Stimulated activated CD4-positive, alpha-beta T cell treated with anti-CD3 and anti-CD28 coated beads, Interleukin-15, amount 100 ng/mL, for 48 hours (primary cell): ENCODE data around the gene PTPRT.

Source experiments
- DNase-seq, 2 donors: peaks; one replicate each; pipeline ENCODE4 v3.0.0-alpha.2; 2020; ENCODE audit warnings: low read depth in 2 of 2

Gene PTPRT

GRCh38 chr20:43189554-43190331, at the start of gene PTPRT:
PTPRT (minus strand) TSS chr20:43189906; CDS start chr20:43189733, 173 bp downstream.
- DNase-seq = no peak

GRCh38 chr20:43238833-43239232, 49.1 kb upstream of the PTPRT start:
- DNase-seq = no peak

- DNase-seq = no peak
Observed at GRCh38 chr20:43238266-43238665, 48.6 kb upstream of the PTPRT start.

- DNase-seq = no peak
Observed at GRCh38 chr20:43237651-43238168, 48.0 kb upstream of the PTPRT start.

GRCh38 chr20:43235998-43236397, 46.3 kb upstream of the PTPRT start:
- DNase-seq = no peak

GRCh38 chr20:43231829-43232228, 42.1 kb upstream of the PTPRT start:
- no peak for DNase-seq

GRCh38 chr20:43229696-43230095, 40.0 kb upstream of the PTPRT start:
- DNase-seq = no peak

GRCh38 chr20:43220612-43221011, 30.9 kb upstream of the PTPRT start:
- DNase-seq = no peak

GRCh38 chr20:43210901-43211300, 21.2 kb upstream of the PTPRT start:
- DNase-seq = no peak

- DNase-seq = no peak
Observed at GRCh38 chr20:43209831-43210230, 20.1 kb upstream of the PTPRT start.

GRCh38 chr20:43205699-43206098, 16.0 kb upstream of the PTPRT start:
- no peak for DNase-seq

GRCh38 chr20:43202100-43202499, 12.4 kb upstream of the PTPRT start:
- no peak for DNase-seq

GRCh38 chr20:43198607-43199006, 8.9 kb upstream of the PTPRT start:
- DNase-seq = no peak

GRCh38 chr20:43196243-43196642, 6.5 kb upstream of the PTPRT start:
- DNase-seq = no peak

- DNase-seq = no peak
Observed at GRCh38 chr20:43194137-43194536, 4.4 kb upstream of the PTPRT start.

GRCh38 chr20:43193443-43193842, 3.7 kb upstream of the PTPRT start:
- DNase-seq = no peak

- no peak for DNase-seq
Observed at GRCh38 chr20:43191946-43192863, 2.5 kb upstream of the PTPRT start.

GRCh38 chr20:43191143-43191542, 1.4 kb upstream of the PTPRT start:
- no peak for DNase-seq

GRCh38 chr20:43190332-43190953, 737 bp upstream of the PTPRT start:
- no peak for DNase-seq

- DNase-seq = no peak
Observed at GRCh38 chr20:43188861-43189553, 699 bp downstream of the PTPRT start.

- no peak for DNase-seq
Observed at GRCh38 chr20:43188234-43188653, 1.5 kb downstream of the PTPRT start.
